NK-92 (cell line): ENCODE measurements around the gene FKBP6.
"Not testable (repeated sequence)": the region's sequence is repeated elsewhere in the genome, so short reads cannot be mapped to it uniquely, and the experiment has no call there.

Experiments used
- DNase-seq: peaks from one replicate; lab custom pipeline; 2025; ENCODE audit not compliant: unreplicated experiment; lab: John Stamatoyannopoulos, UW

The FKBP6 gene

GRCh38 chr7:73327922-73328321 is at the start of gene FKBP6, which contains the start of gene TRIM50:
FKBP6 (plus strand) TSS chr7:73328161; CDS start chr7:73328429, 268 bp downstream.
TRIM50 (minus strand) TSS chr7:73328082; CDS start chr7:73324787, 3,295 bp downstream.
- not testable (repeated sequence) for DNase-seq

GRCh38 chr7:73297235-73297634 is 30.7 kb upstream of the FKBP6 start:
- not testable (repeated sequence) for DNase-seq

GRCh38 chr7:73297706-73298105 is 30.3 kb upstream of the FKBP6 start:
- DNase-seq: not testable (repeated sequence)

GRCh38 chr7:73299812-73300211 is 28.1 kb upstream of the FKBP6 start:
- DNase-seq: not testable (repeated sequence)

GRCh38 chr7:73301108-73301507 is 26.9 kb upstream of the FKBP6 start:
- DNase-seq: not testable (repeated sequence)

GRCh38 chr7:73302846-73303245 is 25.1 kb upstream of the FKBP6 start:
- DNase-seq: not testable (repeated sequence)

GRCh38 chr7:73303546-73303945 is 24.4 kb upstream of the FKBP6 start:
- no peak for DNase-seq

- no peak for DNase-seq
Observed at GRCh38 chr7:73304071-73304470, 23.9 kb upstream of the FKBP6 start.

GRCh38 chr7:73304612-73305387 is 23.2 kb upstream of the FKBP6 start:
- DNase-seq: not testable (repeated sequence)

GRCh38 chr7:73307436-73307835 is 20.5 kb upstream of the FKBP6 start:
- DNase-seq: no peak

- no peak for DNase-seq
Observed at GRCh38 chr7:73308074-73308664, 19.8 kb upstream of the FKBP6 start.

GRCh38 chr7:73308665-73309214 is 19.2 kb upstream of the FKBP6 start, which contains the start of gene NSUN5:
NSUN5 (minus strand) TSS chr7:73308826; CDS start chr7:73308790, 36 bp downstream.
- DNase-seq: peak; percentile 34

GRCh38 chr7:73311421-73311820 is 16.5 kb upstream of the FKBP6 start:
- not testable (repeated sequence) for DNase-seq

- DNase-seq: no peak
Observed at GRCh38 chr7:73312831-73313520, 15.0 kb upstream of the FKBP6 start.

GRCh38 chr7:73313521-73313906 is 14.4 kb upstream of the FKBP6 start:
- DNase-seq: no peak

GRCh38 chr7:73314271-73314670 is 13.7 kb upstream of the FKBP6 start:
- DNase-seq: no peak

GRCh38 chr7:73316521-73316920 is 11.4 kb upstream of the FKBP6 start:
- no peak for DNase-seq

- DNase-seq: not testable (repeated sequence)
Observed at GRCh38 chr7:73318656-73319204, 9.2 kb upstream of the FKBP6 start.

- DNase-seq: not testable (repeated sequence)
Observed at GRCh38 chr7:73319541-73319940, 8.4 kb upstream of the FKBP6 start.

GRCh38 chr7:73320009-73320408 is 8.0 kb upstream of the FKBP6 start:
- DNase-seq: not testable (repeated sequence)
